GM21737 (cell line): ENCODE measurements around the gene IGF1.
"Not testable (repeated sequence)": the region's sequence is repeated elsewhere in the genome, so short reads cannot be mapped to it uniquely, and the experiment has no call there.

ENCODE experiments used
- ATAC-seq: cut with Tn5 transposase; IDR thresholded peaks from one replicate; pipeline ENCODE4 v1.9.1; 2021; ENCODE audit warnings: mild to moderate bottlenecking, moderate library complexity; ENCODE audit not compliant: unreplicated experiment

The IGF1 gene

DNA sequence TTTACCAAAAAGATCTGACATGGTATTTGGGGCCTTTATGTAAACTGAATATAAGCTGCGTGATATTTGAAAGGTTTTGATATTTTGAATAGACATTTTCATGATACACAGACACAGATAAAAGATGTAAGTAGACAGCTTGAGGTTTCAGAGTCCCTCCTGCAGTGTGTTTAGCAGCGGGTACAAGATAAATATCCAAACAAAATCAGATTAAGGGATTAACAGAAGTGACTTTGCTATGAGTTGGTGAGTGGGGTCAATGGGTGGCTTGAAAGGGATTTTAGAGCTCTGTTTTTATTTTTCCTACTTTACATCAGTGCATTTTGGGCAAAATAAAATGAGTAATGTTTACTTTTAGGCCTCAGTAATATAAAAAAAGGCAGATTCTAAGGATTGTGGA, 84.1 kb downstream of the IGF1 start:
- ATAC-seq, result no peak

DNA sequence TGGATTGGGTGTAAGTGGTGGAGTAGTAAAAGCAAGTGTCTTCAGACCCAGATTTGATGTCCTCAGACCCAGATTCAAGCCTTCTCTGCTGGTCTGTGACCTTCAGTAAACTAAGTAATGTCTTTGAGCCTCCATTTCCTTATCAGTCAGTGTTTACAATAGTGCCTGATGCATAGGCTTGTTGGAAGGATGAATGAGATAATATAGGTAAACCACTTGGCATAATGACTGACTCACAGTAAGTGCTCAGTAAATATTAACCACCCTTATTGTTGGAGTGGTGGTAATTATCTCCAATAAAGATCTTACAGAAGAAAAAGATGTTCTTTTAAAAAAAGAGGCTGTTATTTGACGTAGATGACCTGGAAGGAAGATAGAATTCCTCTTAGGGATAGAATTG, 86.2 kb downstream of the IGF1 start:
- ATAC-seq, result no peak

DNA sequence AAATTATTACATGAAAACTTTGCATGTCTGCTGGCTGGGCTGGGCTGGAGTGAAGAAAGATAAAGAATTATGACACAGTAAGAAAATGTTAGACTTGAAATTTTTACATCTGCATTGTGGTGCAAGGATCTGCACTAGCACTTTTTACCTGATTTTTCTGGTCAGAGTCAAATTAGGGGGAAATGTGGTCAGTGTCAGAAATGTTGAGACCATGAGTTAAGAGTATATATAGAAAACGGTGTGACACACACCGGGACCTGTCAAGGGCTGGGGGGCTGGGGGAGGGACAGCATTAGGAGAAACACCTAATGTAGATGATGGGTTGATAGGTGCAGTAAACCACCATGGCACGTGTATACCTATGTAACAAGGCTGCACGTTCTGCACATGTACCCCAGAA, 90.3 kb downstream of the IGF1 start:
- ATAC-seq, result no peak

DNA sequence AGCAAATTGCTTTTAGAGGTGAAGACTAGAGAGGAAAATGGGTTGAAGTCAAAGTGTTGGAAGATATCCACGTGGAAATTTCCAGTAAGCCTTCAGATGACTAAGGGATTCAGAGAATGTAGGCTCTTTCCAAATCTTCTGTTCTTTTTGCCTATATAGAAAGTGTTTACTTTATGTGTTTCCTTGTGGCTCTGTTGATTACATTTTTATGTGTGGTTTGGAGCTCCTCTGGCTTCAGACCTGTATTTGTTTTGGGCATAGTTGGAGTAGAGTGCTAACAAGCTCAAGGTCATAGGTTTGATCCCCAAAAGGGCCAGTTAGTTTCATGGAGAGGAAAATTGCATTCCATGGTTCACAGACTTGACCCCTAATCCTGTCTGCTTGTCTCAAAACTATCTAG, 91.9 kb downstream of the IGF1 start:
- ATAC-seq, result no peak

DNA sequence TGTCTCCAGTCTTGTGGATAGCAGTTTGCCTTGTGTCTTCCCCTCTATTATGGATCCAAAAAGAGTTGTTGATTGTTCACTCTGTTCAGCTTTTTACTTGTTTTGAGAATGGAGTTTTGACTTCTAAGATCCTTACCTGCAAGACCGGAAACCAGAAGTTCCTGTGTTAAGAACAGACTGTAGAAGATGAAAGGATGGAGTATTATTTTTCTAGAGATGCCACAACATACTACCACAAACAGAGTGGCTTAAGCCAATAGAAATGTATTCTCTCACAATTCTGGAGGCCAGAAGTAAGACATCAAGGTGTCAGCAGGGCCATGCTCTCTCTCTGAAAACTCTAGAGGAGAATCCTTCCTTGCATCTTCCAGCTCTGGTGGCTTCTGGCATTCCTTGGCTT, 95.0 kb downstream of the IGF1 start:
- ATAC-seq, result no peak

DNA sequence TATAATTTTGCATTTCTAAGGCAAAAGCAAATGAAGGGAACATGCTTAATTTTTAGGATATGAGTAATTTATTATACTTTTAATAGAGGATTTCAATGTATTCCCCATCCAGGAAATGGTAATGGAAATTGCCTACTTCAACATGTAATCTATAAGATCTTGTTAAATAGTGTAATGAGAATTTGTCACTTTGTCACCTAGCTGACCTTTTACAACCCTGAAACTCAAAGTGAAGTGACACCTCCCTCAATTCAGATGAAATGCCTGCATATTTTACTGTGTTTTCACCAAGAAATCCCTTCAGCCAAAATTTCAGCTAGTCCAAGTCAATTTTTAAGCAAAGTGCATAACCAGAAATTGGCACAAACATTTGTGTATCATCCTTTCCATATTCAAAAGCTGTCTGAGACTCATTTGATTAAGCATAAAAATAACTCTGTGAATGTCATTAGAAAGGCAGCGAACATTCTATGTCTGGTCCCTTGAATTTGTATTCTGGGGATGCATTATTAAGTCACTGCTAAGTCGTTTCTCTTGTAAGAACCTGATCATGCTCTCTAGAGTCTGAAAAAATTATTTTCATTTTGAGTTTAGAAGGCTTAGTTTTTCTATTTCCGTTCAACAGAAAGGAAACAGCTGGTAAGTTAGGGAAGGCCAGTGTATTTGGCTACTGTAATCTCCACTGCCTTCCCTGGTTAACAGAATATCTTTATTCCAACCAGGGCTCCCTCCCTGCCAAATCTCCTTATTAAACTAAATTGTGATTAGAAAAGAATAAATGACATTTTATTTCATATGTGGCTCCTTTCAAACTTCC, 100.8 kb downstream of the IGF1 start:
- no peak for ATAC-seq

DNA sequence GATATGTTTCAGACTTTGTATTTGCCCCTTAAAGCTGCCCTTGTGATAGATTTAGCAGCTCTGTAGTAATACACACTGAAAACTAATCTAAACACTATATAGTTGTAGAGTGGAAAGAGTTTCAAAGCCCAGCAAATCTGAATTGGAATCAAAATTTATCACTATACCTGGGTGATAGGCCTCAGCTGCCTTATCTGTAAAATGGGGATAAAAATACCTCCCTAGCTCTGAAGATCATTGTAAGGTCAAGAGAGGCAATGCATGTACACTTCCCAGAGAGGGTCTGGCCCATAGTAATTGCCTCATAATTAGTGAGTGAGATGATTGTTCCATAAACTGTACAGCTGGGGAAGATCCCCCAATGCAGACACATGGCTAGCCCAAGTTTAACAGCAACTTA, 103.6 kb downstream of the IGF1 start:
- ATAC-seq, result no peak

DNA sequence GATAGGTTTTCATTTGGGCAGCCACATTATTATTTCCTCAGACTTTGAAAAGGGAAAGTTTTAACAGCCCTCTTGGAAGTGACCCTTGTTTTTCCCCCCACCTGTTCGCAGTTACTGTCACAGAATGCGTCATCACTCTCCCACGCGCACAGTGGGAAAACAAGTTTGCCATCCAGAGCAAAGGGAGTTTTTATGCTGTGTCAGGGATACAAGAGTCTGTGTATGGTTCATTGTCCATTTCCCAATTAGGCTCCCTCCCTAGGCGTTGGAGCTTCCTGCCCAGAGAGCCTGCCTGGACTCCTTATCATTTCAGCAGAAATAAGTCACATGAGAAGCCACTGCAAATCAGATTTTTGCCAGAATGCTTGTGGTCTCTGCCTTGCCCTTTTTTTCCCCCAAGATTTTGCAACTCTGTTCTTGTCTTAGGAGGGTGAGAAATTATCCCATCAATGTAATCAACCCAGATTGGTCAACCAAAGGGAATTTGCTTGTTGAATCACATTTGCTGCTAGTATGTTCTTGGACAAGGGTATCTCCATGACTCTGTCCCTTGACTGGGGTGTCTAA, 104.1 kb downstream of the IGF1 start:
- ATAC-seq, result no peak

DNA sequence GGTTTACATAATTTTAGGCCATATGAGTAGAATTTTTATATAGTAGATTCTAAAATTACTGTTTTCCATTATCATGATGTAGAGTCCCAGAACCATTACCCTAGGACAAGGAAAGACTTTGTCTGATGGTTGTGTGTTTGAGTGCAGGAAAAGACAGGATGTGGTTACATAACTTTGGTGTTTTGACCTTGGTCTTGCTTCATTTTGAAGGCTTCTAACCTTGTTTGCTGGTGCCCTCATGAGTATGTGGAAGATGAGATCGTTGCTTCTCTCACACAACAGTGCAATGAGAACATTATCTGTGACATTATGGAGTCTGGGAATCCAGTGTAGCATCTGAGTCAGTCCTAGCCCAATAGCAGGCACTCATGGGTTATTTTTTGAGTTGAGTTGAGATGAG, 106.2 kb downstream of the IGF1 start:
- no peak for ATAC-seq

DNA sequence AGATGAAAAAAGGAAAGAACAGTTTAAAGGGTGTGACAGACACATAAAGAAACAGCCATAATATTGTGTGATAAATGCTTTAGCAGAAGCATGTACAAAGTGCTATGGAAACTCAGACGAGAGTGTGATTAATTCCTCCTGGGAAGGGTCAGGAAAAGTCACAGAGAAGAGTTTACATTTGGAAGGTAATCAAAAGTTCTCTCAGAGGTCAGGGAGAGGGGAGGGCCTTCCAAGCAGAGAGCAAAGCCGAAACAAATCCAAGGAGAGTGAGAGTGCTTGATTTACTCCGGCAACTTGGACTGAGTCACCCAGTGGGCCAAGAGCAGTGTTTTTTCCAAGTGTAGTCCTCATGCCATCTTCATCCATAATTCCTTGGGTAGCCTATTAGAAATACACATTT, 108.3 kb downstream of the IGF1 start:
- ATAC-seq, result no peak

DNA sequence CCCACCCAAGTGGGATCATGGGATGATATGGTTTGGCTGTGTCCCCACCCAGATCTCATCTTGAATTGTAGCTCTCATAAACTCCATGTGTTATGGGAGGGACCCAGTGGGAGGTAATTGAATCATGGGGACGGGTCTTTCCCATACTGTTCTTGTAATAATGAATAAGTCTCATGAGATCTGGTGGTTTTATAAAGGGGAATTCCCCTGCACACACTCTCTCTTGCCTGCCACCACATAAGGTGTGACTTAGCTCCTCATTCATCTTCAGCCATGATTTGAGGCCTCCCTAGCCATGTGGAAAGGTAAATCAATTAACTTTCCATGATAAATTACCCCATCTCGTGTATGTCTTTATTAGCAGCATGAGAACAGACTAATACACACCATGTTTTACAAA, 109.2 kb downstream of the IGF1 start:
- no peak for ATAC-seq

DNA sequence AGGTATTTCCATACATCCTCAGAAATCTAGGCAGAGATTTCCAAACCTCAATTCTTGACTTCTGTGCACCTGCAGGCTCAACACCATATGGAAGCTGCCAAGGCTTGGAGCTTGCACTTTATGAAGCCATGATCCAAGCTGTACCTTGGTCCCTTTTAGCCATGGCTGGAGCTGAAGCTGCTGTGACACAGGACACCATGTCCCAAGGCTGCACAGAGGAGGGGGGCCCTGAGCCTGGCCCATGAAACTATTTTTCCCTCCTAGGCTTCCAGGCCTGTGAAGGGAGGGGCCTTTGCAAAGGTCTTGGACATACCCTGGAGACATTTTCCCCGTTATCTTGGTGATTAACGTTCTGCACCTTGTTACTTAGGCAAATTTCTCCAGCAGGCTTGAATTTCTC, 110.5 kb downstream of the IGF1 start:
- no peak for ATAC-seq

DNA sequence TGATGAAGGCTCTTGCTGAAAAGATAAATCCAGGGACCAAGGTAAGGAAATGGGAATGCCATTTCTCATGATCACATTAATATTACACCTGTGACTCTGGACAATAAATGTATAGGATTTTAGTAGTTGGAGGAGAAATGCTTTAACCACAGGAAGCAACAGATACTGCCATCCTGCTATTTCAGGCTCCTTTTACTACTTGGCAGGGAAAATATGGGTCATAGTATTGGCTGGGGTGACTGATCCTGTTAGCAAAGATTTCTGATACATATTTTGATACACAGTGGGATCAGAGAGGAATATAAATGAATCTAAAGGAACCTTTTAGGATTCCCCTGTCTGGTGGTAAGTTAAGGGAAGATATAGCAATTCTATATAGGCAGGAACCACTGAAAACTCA, 115.0 kb downstream of the IGF1 start:
- ATAC-seq, result no peak

DNA sequence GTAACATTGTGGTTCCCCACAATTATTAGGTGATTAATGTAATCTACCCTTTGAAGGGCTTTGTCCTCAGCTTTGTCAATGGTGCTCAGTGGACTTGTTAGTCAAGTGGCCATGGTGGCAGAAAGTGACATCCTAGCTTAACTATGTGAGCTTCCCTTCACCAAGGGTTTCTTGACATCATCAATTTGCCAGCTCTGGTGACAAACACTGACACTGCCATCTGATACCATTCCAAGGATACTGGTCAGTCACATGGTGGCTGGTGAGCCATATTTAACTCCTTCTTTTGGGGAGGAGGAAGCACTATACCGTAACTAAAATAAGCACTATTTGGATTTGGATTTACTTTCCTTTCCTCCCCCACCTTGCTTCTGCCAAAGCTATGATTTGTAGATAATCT, 115.7 kb downstream of the IGF1 start:
- ATAC-seq, result no peak

DNA sequence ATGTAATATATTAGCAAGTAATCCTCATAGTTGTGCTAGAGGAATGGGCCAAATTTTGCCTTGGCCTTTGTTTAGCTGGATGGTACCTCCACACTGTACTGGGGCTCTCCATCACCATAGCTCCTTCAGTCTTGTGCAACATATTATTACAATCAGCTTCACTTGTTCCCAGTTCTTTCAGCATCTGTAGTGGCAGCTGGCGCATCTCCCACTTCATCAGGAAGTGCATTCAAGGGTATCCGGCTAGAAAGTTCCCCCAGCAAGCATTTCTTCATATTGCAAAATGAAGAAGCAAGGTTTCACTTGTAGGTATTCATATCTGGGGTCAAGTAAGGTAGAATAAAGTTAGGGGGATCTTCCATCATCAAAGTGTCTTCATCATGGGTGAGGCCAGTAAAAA, 123.7 kb downstream of the IGF1 start:
- ATAC-seq, result no peak

DNA sequence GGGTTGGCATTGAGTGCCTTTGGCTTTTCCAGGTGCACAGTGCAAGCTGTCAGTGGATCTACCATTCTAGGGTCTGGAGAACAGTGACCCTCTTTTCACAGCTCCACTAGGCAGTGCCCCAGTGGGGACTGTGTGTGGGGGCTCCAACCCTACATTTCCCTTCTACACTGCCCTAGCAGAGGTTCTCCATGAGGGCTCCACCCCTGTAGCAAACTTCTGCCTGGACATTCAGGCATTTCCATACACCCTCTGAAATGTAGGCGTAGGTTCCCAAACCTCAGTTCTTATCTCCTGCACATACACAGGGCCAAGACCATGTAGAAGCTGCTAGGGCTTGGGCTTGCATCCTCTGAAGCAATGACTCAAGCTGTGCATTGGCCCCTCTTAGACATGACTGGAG, 126.1 kb downstream of the IGF1 start:
- ATAC-seq, result not testable (repeated sequence)

DNA sequence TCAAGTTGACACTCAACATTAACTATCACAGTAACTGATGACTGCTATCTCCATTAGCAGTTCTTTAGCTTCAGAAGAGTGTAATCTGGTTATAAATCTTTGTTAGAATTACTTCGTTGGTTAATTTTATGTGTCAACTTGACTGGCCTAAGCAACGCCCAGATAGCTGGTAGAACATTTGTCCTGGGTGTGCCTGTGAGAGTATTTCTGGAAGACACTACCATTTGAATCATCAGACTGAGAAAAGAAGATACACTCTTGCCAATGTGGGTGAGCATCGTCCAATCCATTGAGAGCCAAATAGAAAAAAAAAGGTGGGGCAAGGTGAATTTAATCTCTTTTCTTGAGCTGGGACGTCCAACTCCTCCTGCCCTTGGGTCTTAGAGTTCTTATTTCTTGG, 129.0 kb downstream of the IGF1 start:
- no peak for ATAC-seq

DNA sequence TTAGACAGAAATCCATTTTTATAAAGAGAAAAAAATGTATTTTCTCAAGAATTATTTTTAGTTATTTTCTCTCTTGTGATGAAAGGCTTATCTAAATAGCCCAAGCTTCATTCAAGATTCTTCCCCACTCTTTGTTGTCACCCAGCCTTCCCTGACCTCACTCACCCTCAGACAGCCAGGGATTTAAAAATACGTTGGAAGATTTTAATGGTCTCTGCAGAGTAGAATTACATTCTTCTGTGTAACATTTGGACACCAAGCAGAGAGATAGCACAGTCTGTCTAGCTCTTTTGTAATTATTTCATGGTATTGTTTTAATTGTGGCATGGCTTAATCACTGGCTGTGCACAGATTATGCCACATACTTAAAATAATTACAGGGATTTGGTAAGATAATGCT, 130.3 kb downstream of the IGF1 start:
- ATAC-seq, result no peak

DNA sequence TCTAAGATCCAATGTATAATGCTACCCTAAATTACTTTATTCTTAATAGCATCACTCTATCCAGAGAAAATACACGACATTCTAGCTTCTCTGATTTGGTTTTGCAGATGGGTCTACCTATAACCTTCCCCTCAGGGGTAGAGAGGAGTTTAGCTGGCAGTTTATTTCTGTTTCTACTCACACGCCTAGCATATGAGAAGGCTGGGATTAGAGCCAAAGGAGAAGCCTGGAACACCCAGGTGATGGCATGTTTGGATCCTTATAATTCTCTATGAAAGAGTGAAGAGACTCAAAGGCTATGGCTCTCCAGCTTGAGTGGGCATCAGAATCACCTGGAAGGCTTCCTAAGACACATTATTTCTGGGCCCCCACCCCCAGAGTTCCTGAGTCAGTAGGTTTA, 131.3 kb downstream of the IGF1 start:
- no peak for ATAC-seq

DNA sequence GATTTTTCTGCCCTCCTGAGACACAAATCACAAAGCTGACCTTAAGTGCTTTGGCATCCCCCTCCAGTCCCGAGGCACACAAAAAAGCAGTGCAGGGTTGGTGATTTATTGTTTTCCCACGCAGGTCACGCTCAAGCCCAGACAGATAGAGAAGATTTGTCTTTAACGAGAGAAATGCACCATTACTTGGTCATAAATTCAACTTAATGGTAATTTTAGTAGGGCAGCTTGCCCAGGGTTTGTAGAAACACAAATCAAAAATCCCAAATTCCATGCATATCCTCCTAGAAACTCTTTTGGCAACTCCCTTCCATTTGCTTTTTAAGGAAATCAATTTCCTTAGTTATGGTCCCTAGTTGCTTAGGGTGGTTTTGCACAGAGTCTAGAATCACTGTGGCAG, 132.6 kb downstream of the IGF1 start:
- no peak for ATAC-seq
